Lower leg skin (tissue), 3 donors: Measurements from ENCODE around the gene SHROOM1.

Experiments
- POLR2A ChIP-seq, 2 donors: fragments of 450-650 bp; IDR thresholded peaks; one replicate each; pipeline ENCODE4 v1.6.1; 2016 to 2017; ENCODE audit warnings: antibody characterized with exemption in 2 of 2, mild to moderate bottlenecking in 1 of 2, moderate library complexity in 1 of 2
- TF ChIP-seq, protein P1 (sequence below), 3 donors: fragments of 450-650 bp; IDR thresholded peaks; one replicate each; pipeline ENCODE4 v1.5.1; 2016; ENCODE audit warnings: antibody characterized with exemption in 3 of 3, mild to moderate bottlenecking in 3 of 3, moderate library complexity in 2 of 3

DNA sequence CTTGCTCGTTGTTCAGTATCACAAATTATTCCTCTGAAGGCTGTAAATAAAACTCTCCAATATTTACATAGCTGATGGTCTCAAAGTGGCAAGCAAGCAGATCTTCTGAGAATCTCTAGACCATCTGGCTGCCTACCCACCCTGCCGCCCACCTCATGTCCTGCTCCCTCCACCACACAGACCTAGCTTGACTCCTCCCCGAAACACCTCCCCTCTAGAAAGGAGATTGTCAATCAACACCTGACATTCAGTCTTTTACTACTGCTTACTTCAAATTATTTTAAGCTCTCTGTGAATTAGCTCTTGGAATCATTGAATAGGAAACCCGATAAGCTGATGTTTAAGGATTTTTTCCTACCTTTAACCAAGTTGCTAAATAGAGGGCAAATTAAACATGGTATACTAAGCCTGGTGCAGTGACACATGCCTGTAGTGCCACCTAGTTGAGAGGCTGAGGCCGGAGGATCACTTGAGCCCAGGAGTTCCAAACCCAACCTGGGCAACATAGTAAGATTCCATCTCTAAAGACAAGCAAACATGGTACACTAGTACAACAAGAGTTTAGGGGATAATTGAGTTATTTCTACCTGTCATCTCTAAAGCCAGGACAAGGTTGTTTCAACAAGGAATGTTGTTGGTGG is 28.3 kb downstream of the SHROOM1 start:
- TF ChIP-seq, protein P1, sequence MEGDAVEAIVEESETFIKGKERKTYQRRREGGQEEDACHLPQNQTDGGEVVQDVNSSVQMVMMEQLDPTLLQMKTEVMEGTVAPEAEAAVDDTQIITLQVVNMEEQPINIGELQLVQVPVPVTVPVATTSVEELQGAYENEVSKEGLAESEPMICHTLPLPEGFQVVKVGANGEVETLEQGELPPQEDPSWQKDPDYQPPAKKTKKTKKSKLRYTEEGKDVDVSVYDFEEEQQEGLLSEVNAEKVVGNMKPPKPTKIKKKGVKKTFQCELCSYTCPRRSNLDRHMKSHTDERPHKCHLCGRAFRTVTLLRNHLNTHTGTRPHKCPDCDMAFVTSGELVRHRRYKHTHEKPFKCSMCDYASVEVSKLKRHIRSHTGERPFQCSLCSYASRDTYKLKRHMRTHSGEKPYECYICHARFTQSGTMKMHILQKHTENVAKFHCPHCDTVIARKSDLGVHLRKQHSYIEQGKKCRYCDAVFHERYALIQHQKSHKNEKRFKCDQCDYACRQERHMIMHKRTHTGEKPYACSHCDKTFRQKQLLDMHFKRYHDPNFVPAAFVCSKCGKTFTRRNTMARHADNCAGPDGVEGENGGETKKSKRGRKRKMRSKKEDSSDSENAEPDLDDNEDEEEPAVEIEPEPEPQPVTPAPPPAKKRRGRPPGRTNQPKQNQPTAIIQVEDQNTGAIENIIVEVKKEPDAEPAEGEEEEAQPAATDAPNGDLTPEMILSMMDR (IDR thresholded peaks at IDR 0.05) = no peak
- TF ChIP-seq POLR2A (IDR thresholded peaks at IDR 0.05) = no peak
